Peyer's patch (tissue), 4 donors: ENCODE results near the gene CDHR2. TPM values are rescaled to one million over a fixed set of nuclear protein-coding genes. Genes with fewer than 3 reads are reported as not detected.

Experiments used
- DNase-seq, 3 donors: peaks; one replicate each; pipeline ENCODE4 v3.0.0-alpha.2; 2017 to 2019
- H3K27ac ChIP-seq, 4 donors: fragments of 200-600 bp; sonication (generic); one replicate each; pipeline ENCODE4 v1.5.1; 2016 to 2019
- H3K27me3 ChIP-seq, 2 donors: fragments of 200-600 bp; sonication (generic); one replicate each; pipeline ENCODE4 v1.5.1; 2019
- H3K36me3 ChIP-seq, 3 donors: fragments of 200-600 bp; sonication (generic); one replicate each; pipeline ENCODE4 v1.5.1; 2016 to 2019
- H3K4me1 ChIP-seq, 4 donors: fragments of 200-600 bp; sonication (generic); one replicate each; pipeline ENCODE4 v1.5.1; 2016 to 2019
- H3K4me3 ChIP-seq, 4 donors: fragments of 200-600 bp; sonication (generic); 1 replicate in 3 of 4; 2 replicates in 1 of 4; pipeline ENCODE4 v1.5.1; 2016 to 2019; ENCODE audit warnings: mild to moderate bottlenecking in 1 of 4
- H3K9me3 ChIP-seq, 4 donors: fragments of 200-600 bp; sonication (generic); one replicate each; pipeline ENCODE4 v1.5.1; 2016 to 2019; ENCODE audit warnings: mild to moderate bottlenecking in 1 of 4
- CTCF ChIP-seq, 6 experiments: fragments of 450-650 bp in 4 of 6; fragments of 200-600 bp in 2 of 6; sonication (generic) in 1 of 6; IDR thresholded peaks; one replicate each; pipeline ENCODE4 v1.5.1; 2017 to 2019; ENCODE audit warnings: antibody characterized with exemption in 6 of 6, mild to moderate bottlenecking in 3 of 6, moderate library complexity in 1 of 6
- POLR2A ChIP-seq, 2 donors: fragments of 450-650 bp; IDR thresholded peaks; one replicate each; pipeline ENCODE4 v1.5.1; 2017; ENCODE audit warnings: antibody characterized with exemption in 2 of 2, mild to moderate bottlenecking in 2 of 2, moderate library complexity in 2 of 2
- total RNA-seq, 4 donors: library from RNA; depleted of rRNA; stranded (reverse); fragments of >200 nt; gene quantifications; one replicate each; pipeline ENCODE4 v1.1.0, GENCODE V29; 2016

Gene CDHR2
- total RNA-seq, 4 donors from 2014 or later: 39.6 to 823 (median 613) TPM

DNA sequence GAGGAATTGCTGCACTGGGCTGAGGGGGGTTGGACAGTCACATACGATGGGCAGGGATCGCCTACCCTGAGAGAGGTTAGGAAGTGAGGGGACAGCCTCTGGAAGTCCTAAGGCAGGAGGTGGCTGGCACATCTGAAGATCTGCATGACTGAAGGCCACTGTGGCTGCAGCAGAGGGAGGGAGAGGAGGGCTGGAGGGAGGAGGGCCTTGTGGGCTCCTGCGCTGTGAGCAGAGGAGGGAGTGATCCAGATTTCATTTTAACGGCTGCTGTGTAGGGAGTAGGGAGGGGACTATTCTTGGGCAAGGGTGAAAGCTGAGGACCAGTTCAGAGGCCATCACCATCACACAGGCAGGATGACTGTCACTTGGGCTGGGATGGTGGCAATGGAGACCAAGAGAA is 88.4 kb downstream of the CDHR2 start:
- Histone ChIP-seq H3K36me3 (no peaks in the 10 kb centered on the region), H3K27me3 (no peaks in the 10 kb centered on the region), H3K4me1 (peaks cover 0 to 6% (median 0%) of the 10 kb centered on the region in 4 donors), H3K27ac (no peak overlapping the region), H3K9me3 (no peaks in the 10 kb centered on the region), H3K4me3 (no peak overlapping the region)
- DNase-seq: no peak
- TF ChIP-seq POLR2A (IDR thresholded peaks at IDR 0.05) (no peak), CTCF (IDR thresholded peaks at IDR 0.05) (no peak)

DNA sequence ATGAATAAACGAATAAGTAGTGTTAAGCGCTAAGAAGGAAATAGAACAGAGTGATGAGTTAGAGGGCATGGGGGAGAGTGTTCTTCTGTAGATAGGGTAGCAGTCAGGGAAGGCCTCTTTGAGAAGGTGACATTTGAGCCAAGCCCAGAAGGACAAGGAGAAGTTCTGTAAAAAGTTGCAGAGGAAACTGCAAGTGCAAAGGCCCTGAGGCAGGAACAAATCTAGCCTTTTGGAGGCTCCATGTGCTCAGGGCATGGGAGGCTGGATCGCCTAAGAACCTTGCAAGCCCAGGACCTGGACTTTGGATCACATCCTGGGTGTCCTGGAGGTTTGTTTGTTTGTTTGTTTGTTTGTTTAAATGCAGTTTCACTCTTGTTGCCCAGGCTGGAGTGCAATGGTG is 89.3 kb downstream of the CDHR2 start:
- no peak overlapping the region for H3K27ac ChIP-seq
- H3K36me3 ChIP-seq: no peaks in the 10 kb centered on the region
- TF ChIP-seq POLR2A (IDR thresholded peaks at IDR 0.05) (no peak), CTCF (IDR thresholded peaks at IDR 0.05) (no peak)
- no peak for DNase-seq
- H3K27me3 ChIP-seq: no peaks in the 10 kb centered on the region
- no peaks in the 10 kb centered on the region for H3K9me3 ChIP-seq
- H3K4me1 ChIP-seq: peaks cover 0 to 6% (median 0%) of the 10 kb centered on the region in 4 donors
- H3K4me3 ChIP-seq: no peak overlapping the region

GRCh38 chr5:176639208-176639607 is 90.1 kb downstream of the CDHR2 start:
- Histone ChIP-seq H3K9me3 (no peaks in the 10 kb centered on the region), H3K27me3 (no peaks in the 10 kb centered on the region), H3K36me3 (no peaks in the 10 kb centered on the region), H3K4me1 (peaks cover 0 to 1% (median 0%) of the 10 kb centered on the region in 4 donors), H3K27ac (no peak overlapping the region), H3K4me3 (no peak overlapping the region)
- no peak for TF ChIP-seq CTCF (IDR thresholded peaks at IDR 0.05)
- TF ChIP-seq POLR2A (IDR thresholded peaks at IDR 0.05): no peak
- no peak for DNase-seq

- no peak overlapping the region for H3K27ac ChIP-seq
- no peaks in the 10 kb centered on the region for H3K36me3 ChIP-seq
- H3K4me1 ChIP-seq: no peaks in the 10 kb centered on the region
- TF ChIP-seq CTCF (IDR thresholded peaks at IDR 0.05) (no peak), POLR2A (IDR thresholded peaks at IDR 0.05) (no peak)
- H3K4me3 ChIP-seq: no peak overlapping the region
- no peaks in the 10 kb centered on the region for H3K9me3 ChIP-seq
- H3K27me3 ChIP-seq: no peaks in the 10 kb centered on the region
- no peak for DNase-seq
Measured at GRCh38 chr5:176639981-176640380, 90.8 kb downstream of the CDHR2 start.

DNA sequence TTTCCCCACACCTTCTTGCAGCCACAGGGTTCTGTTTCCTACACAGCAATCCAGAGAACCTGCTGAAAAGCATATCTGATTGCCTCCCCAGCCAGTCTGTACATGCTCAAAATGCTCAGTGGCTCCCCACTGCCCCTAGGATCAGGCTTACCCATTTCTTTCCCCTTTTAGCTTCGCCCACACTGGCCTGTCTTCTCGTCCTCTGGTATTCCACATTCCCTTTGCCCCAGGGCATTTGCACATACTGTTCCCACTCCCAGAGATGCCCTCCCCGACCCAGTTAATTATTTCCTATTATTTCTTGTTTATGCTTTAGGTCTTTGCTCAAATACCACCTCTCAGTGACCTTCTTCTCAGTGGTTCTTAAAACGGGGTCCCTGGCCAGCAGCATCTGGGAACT is 91.5 kb downstream of the CDHR2 start:
- DNase-seq: no peak
- no peaks in the 10 kb centered on the region for H3K27me3 ChIP-seq
- no peaks in the 10 kb centered on the region for H3K36me3 ChIP-seq
- no peak overlapping the region for H3K4me3 ChIP-seq
- TF ChIP-seq POLR2A (IDR thresholded peaks at IDR 0.05) (no peak), CTCF (IDR thresholded peaks at IDR 0.05) (no peak)
- H3K27ac ChIP-seq: no peak overlapping the region
- no peaks in the 10 kb centered on the region for H3K4me1 ChIP-seq
- H3K9me3 ChIP-seq: no peaks in the 10 kb centered on the region
